GOT3 (cell line): ENCODE measurements around the gene RHEX.

Source experiments
- DNase-seq: peaks from one replicate; lab custom pipeline; 2025; ENCODE audit warnings: mixed read lengths; lab: John Stamatoyannopoulos, UW

Gene RHEX

GRCh38 chr1:206116873-206117150, 63.8 kb downstream of the RHEX start:
- no peak for DNase-seq

- DNase-seq, result no peak
Measured at GRCh38 chr1:206117151-206117948, 64.4 kb downstream of the RHEX start, which contains the start of gene AVPR1B. TSS of gene AVPR1B (minus strand) at chr1:206117388. CDS start at chr1:206116890, 498 bp downstream.

GRCh38 chr1:206120406-206120805, 67.4 kb downstream of the RHEX start:
- no peak for DNase-seq

GRCh38 chr1:206121269-206121668, 68.3 kb downstream of the RHEX start:
- DNase-seq, result no peak

- no peak for DNase-seq
Measured at GRCh38 chr1:206122686-206123085, 69.7 kb downstream of the RHEX start.

- no peak for DNase-seq
Measured at GRCh38 chr1:206125346-206125745, 72.4 kb downstream of the RHEX start.

GRCh38 chr1:206127336-206127735, 74.4 kb downstream of the RHEX start:
- no peak for DNase-seq

GRCh38 chr1:206128196-206128595, 75.2 kb downstream of the RHEX start:
- DNase-seq, result no peak

- DNase-seq, result no peak
Measured at GRCh38 chr1:206131037-206131436, 78.1 kb downstream of the RHEX start.

- DNase-seq, result no peak
Measured at GRCh38 chr1:206133751-206134415, 80.9 kb downstream of the RHEX start.

GRCh38 chr1:206135248-206135647, 82.3 kb downstream of the RHEX start:
- no peak for DNase-seq

GRCh38 chr1:206136241-206136640, 83.3 kb downstream of the RHEX start:
- no peak for DNase-seq

- DNase-seq, result no peak
Measured at GRCh38 chr1:206142011-206142410, 89.0 kb downstream of the RHEX start.

GRCh38 chr1:206142770-206143169, 89.8 kb downstream of the RHEX start:
- DNase-seq, result no peak

GRCh38 chr1:206143537-206144172, 90.7 kb downstream of the RHEX start:
- DNase-seq, result no peak

GRCh38 chr1:206144605-206145004, 91.6 kb downstream of the RHEX start:
- no peak for DNase-seq

- DNase-seq, result no peak
Measured at GRCh38 chr1:206145771-206146290, 92.9 kb downstream of the RHEX start.
